Activated CD4-positive, alpha-beta memory T cell treated with anti-CD3 and anti-CD28 coated beads, Interleukin-2, amount 10 ng/mL, durations not matched to agents 7 days and 5 days (primary cell): ENCODE results near the gene TPP2. TPM values are rescaled to one million over a fixed set of nuclear protein-coding genes. Genes with fewer than 3 reads are reported as not detected.

Experiments used
- CTCF ChIA-PET: fragments of 350-600 bp; sonication (Branson Sonifier 250); formaldehyde crosslinking; loops from one replicate; lab custom pipeline; 2021; ENCODE audit warnings: antibody characterized with exemption, inconsistent platforms; lab: Charles Lee
- POLR2A ChIA-PET: fragments of 350-600 bp; sonication (Branson Sonifier 250); formaldehyde crosslinking; loops from one replicate; lab custom pipeline; 2021; ENCODE audit warnings: antibody characterized with exemption; lab: Charles Lee
- DNase-seq: peaks from one replicate; pipeline ENCODE4 v3.0.0-alpha.2; 2020
- H3K27ac Mint-ChIP-seq: one replicate; pipeline ENCODE4 v1.8.0; 2021; ENCODE audit warnings: mild to moderate bottlenecking, mixed read lengths
- H3K27me3 Mint-ChIP-seq: one replicate; pipeline ENCODE4 v1.8.0; 2021; ENCODE audit warnings: mixed read lengths
- H3K36me3 Mint-ChIP-seq: one replicate; pipeline ENCODE4 v1.8.0; 2021; ENCODE audit warnings: low read depth, mixed read lengths
- H3K4me1 Mint-ChIP-seq: one replicate; pipeline ENCODE4 v1.8.0; 2021; ENCODE audit warnings: mixed read lengths
- H3K4me3 Mint-ChIP-seq: one replicate; pipeline ENCODE4 v1.8.0; 2021; ENCODE audit warnings: mild to moderate bottlenecking, mixed read lengths
- H3K9me3 Mint-ChIP-seq: one replicate; pipeline ENCODE4 v1.8.0; 2021; ENCODE audit warnings: mixed read lengths
- total RNA-seq, 2 experiments: library from RNA; stranded (reverse); gene quantifications; one replicate each; pipeline ENCODE4 v1.2.3, GENCODE V29; 2021

The TPP2 gene
- total RNA-seq, 2 experiments from 2014 or later, result 86.2 to 96.8 TPM

- no peak overlapping the region for H3K27ac Mint-ChIP-seq
- POLR2A ChIA-PET, result interaction anchor here (1.5 to 1.6 kb wide), 2 partner anchors 78 to 123 kb away, joined by 3 to 4 read pairs; no protein-coding TSS in a partner anchor
- no peaks in the 10 kb centered on the region for H3K9me3 Mint-ChIP-seq
- no peak for DNase-seq
- H3K4me3 Mint-ChIP-seq, result no peak overlapping the region
- H3K27me3 Mint-ChIP-seq, result peaks cover 6% of the 10 kb centered on the region
- CTCF ChIA-PET, result no interaction called here
- H3K36me3 Mint-ChIP-seq, result no peaks in the 10 kb centered on the region
- H3K4me1 Mint-ChIP-seq, result peaks cover 4% of the 10 kb centered on the region
Observed at GRCh38 chr13:102721800-102722231, 125.0 kb downstream of the TPP2 start.

GRCh38 chr13:102724923-102725322 is 128.1 kb downstream of the TPP2 start:
- Mint-ChIP-seq H3K9me3 (no peaks in the 10 kb centered on the region), H3K27me3 (peaks cover 15% of the 10 kb centered on the region), H3K4me3 (no peak overlapping the region), H3K27ac (no peak overlapping the region), H3K4me1 (peaks cover 6% of the 10 kb centered on the region), H3K36me3 (no peaks in the 10 kb centered on the region)
- ChIA-PET POLR2A (interaction anchor here (0.6 kb wide), 1 partner anchor 120 kb away, joined by 3 read pairs; the partner anchor contains the start of gene ERCC5), CTCF (interaction anchor here (0.7 to 2.4 kb wide), 12 partner anchors 44 to 978 kb away, joined by 3 to 20 read pairs (median 4); partner anchors contain the start of genes TEX30 and TPP2)
- no peak for DNase-seq

GRCh38 chr13:102726430-102726829 is 129.6 kb downstream of the TPP2 start:
- Mint-ChIP-seq H3K4me3 (no peak overlapping the region), H3K36me3 (no peaks in the 10 kb centered on the region), H3K9me3 (no peaks in the 10 kb centered on the region), H3K27me3 (peaks cover 23% of the 10 kb centered on the region), H3K4me1 (peaks cover 6% of the 10 kb centered on the region), H3K27ac (no peak overlapping the region)
- ChIA-PET CTCF (interaction anchor here (1.2 to 2.4 kb wide), 2 partner anchors 121 to 134 kb away, joined by 4 to 16 read pairs; no protein-coding TSS in a partner anchor), POLR2A (no interaction called here)
- DNase-seq, result no peak

Other genes starting within 250 kb of the TPP2 start
- gene FGF14, start 194.9 kb upstream of the TPP2 start, total RNA-seq, result not detected
- gene METTL21C, start 98.1 kb downstream of the TPP2 start, total RNA-seq, result not detected
- gene TEX30, start 176.8 kb downstream of the TPP2 start, total RNA-seq, result 10 to 100 TPM; 35.0 to 36.6 TPM
- 10 to 100 TPM; 10.4 to 10.5 TPM for gene POGLUT2, start 202.0 kb downstream of the TPP2 start, total RNA-seq
- gene BIVM, start 202.1 kb downstream of the TPP2 start, total RNA-seq, result 10 to 100 TPM; 28.8 to 32.1 TPM
- 10 to 100 TPM; 82.3 to 89.9 TPM for gene ERCC5, start 249.0 kb downstream of the TPP2 start, total RNA-seq